ENCODE results near the gene TBX1. TPM values are rescaled to one million over a fixed set of nuclear protein-coding genes. Genes with fewer than 3 reads are reported as not detected.

The TBX1 gene
- total and polyA plus RNA-seq, 2 of the 13 experiments (the other 11 are each of a cell fraction or from before 2014, with no cell fraction given): not detected

DNA sequence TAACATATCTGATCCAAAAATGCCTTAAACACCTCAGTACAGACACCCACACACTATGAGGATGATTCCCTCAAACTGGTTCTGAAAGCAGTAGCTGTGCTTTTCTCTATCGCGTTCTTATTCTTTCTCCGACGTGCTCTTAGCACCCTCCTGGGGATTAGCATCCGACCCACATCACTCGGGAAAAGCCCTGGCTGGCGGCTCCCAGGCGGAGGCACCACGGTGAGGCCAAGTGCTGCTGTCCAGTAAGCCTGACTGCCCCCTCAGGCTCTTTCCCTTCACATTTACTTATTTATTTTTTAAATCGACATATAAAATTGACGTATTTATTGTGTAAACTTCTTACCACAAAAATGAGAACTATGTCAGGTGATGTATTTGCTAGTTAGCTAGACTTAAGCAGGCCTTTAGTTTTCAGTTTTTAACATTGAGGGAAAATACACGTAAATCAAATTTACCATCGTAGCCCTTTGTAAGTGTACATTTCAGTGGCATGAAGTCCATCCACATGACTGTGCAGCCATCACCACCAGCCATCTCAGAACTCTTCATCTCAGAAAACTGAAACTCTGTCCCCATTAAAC, 19.2 kb downstream of the TBX1 start:
- Histone ChIP-seq H3K4me1 (ENCODE audit: insufficient read depth, low read length) (0 out of 2 replicates have a peak, but pooled peaks cover 5% of the 10 kb centered on the region), H3K27me3 (ENCODE audit: control insufficient read depth in 1 of 2, insufficient read depth in 2 of 2, low read length in 2 of 2) (peaks cover 4 to 45% of the 10 kb centered on the region in 2 experiments; a peak in 4 of 5 replicates), H3K4me2 (ENCODE audit: low read depth, low read length) (peak overlapping the region; percentile 28), H3K79me2 (ENCODE audit: insufficient read depth, low read length) (no peaks in the 10 kb centered on the region), H3K9me3 (ENCODE audit: low read length) (no peaks in the 10 kb centered on the region), H3K36me3 (replicated peaks in 1 of 2; ENCODE audit: control insufficient read depth in 1 of 2, insufficient read depth in 2 of 2, low read length in 2 of 2) (no peaks in the 10 kb centered on the region), H3K4me3 (replicated peaks in 1 of 3; ENCODE audit: insufficient read depth in 1 of 3, low read depth in 2 of 3, low read length in 3 of 3) (no peak overlapping the region), H4K20me1 (ENCODE audit: insufficient read depth, low read length) (no peaks in the 10 kb centered on the region), H2AFZ (ENCODE audit: low read length) (no peak overlapping the region), H3K27ac (ENCODE audit: extremely low read length, insufficient read depth, low read length) (no peak overlapping the region), H3K9ac (ENCODE audit: insufficient read depth, low read depth, low read length) (no peak overlapping the region)
- in situ Hi-C loops (cut with HindIII; ENCODE audit: extremely low pct_ligation_motif_present, low pct_unique_long_range_greater_than_20kb): no loop called here
- ATAC-seq (no peak), FAIRE-seq (no peak), DNase-seq (ENCODE audit: low spot score) (no peak)
- WGBS (ENCODE audit: low lambda C conversion rate): 44% methylated on average over 13 of the region's 13 CpGs
- TF ChIP-seq, protein P1, sequence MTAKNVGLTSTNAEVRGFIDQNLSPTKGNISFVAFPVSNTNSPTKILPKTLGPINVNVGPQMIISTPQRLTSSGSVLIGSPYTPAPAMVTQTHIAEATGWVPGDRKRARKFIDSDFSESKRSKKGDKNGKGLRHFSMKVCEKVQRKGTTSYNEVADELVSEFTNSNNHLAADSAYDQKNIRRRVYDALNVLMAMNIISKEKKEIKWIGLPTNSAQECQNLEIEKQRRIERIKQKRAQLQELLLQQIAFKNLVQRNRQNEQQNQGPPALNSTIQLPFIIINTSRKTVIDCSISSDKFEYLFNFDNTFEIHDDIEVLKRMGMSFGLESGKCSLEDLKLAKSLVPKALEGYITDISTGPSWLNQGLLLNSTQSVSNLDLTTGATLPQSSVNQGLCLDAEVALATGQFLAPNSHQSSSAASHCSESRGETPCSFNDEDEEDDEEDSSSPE (CRISPR knock-in tag; IDR thresholded peaks at IDR 0.05): no peak
- TF ChIP-seq JUND (CRISPR knock-in tag; IDR thresholded peaks at IDR 0.05) (no peak), MTA1 (CRISPR knock-in tag; IDR thresholded peaks at IDR 0.05; ENCODE audit: borderline replicate concordance) (no peak), HOXA3 (CRISPR knock-in tag; IDR thresholded peaks at IDR 0.05) (no peak), TEAD2 (CRISPR knock-in tag; IDR thresholded peaks at IDR 0.05) (no peak), REL (CRISPR knock-in tag; conservative IDR thresholded peaks at IDR 0.05) (no peak)
- TF ChIP-seq, protein P2, sequence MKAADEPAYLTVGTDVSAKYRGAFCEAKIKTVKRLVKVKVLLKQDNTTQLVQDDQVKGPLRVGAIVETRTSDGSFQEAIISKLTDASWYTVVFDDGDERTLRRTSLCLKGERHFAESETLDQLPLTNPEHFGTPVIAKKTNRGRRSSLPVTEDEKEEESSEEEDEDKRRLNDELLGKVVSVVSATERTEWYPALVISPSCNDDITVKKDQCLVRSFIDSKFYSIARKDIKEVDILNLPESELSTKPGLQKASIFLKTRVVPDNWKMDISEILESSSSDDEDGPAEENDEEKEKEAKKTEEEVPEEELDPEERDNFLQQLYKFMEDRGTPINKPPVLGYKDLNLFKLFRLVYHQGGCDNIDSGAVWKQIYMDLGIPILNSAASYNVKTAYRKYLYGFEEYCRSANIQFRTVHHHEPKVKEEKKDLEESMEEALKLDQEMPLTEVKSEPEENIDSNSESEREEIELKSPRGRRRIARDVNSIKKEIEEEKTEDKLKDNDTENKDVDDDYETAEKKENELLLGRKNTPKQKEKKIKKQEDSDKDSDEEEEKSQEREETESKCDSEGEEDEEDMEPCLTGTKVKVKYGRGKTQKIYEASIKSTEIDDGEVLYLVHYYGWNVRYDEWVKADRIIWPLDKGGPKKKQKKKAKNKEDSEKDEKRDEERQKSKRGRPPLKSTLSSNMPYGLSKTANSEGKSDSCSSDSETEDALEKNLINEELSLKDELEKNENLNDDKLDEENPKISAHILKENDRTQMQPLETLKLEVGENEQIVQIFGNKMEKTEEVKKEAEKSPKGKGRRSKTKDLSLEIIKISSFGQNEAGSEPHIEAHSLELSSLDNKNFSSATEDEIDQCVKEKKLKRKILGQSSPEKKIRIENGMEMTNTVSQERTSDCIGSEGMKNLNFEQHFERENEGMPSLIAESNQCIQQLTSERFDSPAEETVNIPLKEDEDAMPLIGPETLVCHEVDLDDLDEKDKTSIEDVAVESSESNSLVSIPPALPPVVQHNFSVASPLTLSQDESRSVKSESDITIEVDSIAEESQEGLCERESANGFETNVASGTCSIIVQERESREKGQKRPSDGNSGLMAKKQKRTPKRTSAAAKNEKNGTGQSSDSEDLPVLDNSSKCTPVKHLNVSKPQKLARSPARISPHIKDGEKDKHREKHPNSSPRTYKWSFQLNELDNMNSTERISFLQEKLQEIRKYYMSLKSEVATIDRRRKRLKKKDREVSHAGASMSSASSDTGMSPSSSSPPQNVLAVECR (CRISPR knock-in tag; IDR thresholded peaks at IDR 0.05; ENCODE audit: borderline replicate concordance): no peak
- CTCF ChIA-PET (ENCODE audit: low intra/inter-chr PET ratio, low total read pairs): interaction anchor here (1.4 kb wide), 1 partner anchor 130 kb away, joined by 5 read pairs; no protein-coding TSS in a partner anchor
- no TSS peak for BruUV-seq (replicated peaks)
- POLR2A ChIA-PET: no interaction called here
- intact Hi-C loops (cut with micrococcal nuclease; ENCODE audit: unreplicated experiment): loop anchor here (5.0 kb wide), 1 partner anchor 47 kb away; no protein-coding TSS in a partner anchor
